Right lobe of liver (tissue), 6 donors: Measurements from ENCODE around the gene PPP1R1C. TPM values are rescaled to one million over a fixed set of nuclear protein-coding genes. Genes with fewer than 3 reads are reported as not detected.
"Not testable (repeated sequence)": the region's sequence is repeated elsewhere in the genome, so short reads cannot be mapped to it uniquely, and the experiment has no call there.

Source experiments
- ATAC-seq, 4 donors: fragments of 200-7000 bp; cut with Tn5 transposase; one replicate each; pipeline ENCODE4 v1.9.1; 2020; ENCODE audit warnings: mild to moderate bottlenecking in 4 of 4, moderate library complexity in 4 of 4
- DNase-seq, 3 donors: peaks; one replicate each; pipeline ENCODE4 v3.0.0-alpha.2; 2020
- H3K27ac ChIP-seq, 3 donors: fragments of 200-600 bp; one replicate each; pipeline ENCODE4 v1.8.0; 2022
- H3K27me3 ChIP-seq, 2 donors: fragments of 200-600 bp; one replicate each; pipeline ENCODE4 v1.8.0; 2022
- H3K36me3 ChIP-seq, 4 donors: fragments of 200-600 bp; sonication (generic) in 1 of 4; one replicate each; pipeline versions ENCODE4 v1.5.1 to v1.8.0; 2017 to 2022; ENCODE audit warnings: control low read depth in 1 of 4
- H3K4me1 ChIP-seq, 4 donors: fragments of 200-600 bp; sonication (generic) in 1 of 4; one replicate each; pipeline versions ENCODE4 v1.5.1 to v1.8.0; 2017 to 2022; ENCODE audit warnings: control low read depth in 1 of 4
- H3K4me3 ChIP-seq, 3 donors: fragments of 200-600 bp; one replicate each; pipeline ENCODE4 v1.8.0; 2022
- H3K9me3 ChIP-seq, 4 donors: fragments of 200-600 bp; sonication (generic) in 1 of 4; one replicate each; pipeline versions ENCODE4 v1.5.1 to v1.8.0; 2017 to 2022; ENCODE audit warnings: control low read depth in 1 of 4
- POLR2A ChIP-seq: fragments of 450-650 bp; IDR thresholded peaks from one replicate; pipeline ENCODE4 v1.6.1; 2017; ENCODE audit warnings: antibody characterized with exemption, mild to moderate bottlenecking
- WGBS: methylation state at CpG from one replicate; pipeline ENCODE4 v1.1.6; 2018; ENCODE audit warnings: low coverage, low lambda C conversion rate; ENCODE audit not compliant: insufficient coverage; ENCODE audit errors: missing lambda C conversion rate; 5-methylcytosine and 5-hydroxymethylcytosine counted together
- intact Hi-C, 2 donors: fragments of 100-400 bp; cut with DNase I; formaldehyde crosslinking; loops; one replicate each; pipeline versions ENCODE4 v1.11.2 to v1.14.1; 2022
- total RNA-seq, 6 experiments: library from RNA; depleted of rRNA in 2 of 6; stranded (reverse); fragments of >200 nt in 2 of 6; fragmentation: NEBNext Ultra II Directional in 3 of 6; extraction: Animal tissue kit (Norgen Biotek cat#: 25700) in 3 of 6; gene quantifications; one replicate each; pipeline versions ENCODE4 v1.1.0 to v1.2.4, GENCODE V29; 2016 to 2023
- TF ChIP-seq, protein P1 (sequence below), 4 donors: fragments of 200-600 bp in 3 of 4; fragments of 450-650 bp in 1 of 4; IDR thresholded peaks; one replicate each; pipeline versions ENCODE4 v1.5.1 to v1.8.0; 2016 to 2022; ENCODE audit warnings: antibody characterized with exemption in 4 of 4, mild to moderate bottlenecking in 2 of 4
- donor health status: DM: no; HTN: yes; CAD: no.
- donor health status: DM: no; HTN: no; CAD: no.
- donor health status: DM: no; HTN: no; CAD: no.
- donor health status: DM: no; HTN: yes; CAD: no.
- donor health status: DM: no; HTN: yes; CAD: no.

Gene PPP1R1C
- total RNA-seq, 6 experiments from 2014 or later, result 1.8 to 22.2 (median 8.8) TPM

DNA sequence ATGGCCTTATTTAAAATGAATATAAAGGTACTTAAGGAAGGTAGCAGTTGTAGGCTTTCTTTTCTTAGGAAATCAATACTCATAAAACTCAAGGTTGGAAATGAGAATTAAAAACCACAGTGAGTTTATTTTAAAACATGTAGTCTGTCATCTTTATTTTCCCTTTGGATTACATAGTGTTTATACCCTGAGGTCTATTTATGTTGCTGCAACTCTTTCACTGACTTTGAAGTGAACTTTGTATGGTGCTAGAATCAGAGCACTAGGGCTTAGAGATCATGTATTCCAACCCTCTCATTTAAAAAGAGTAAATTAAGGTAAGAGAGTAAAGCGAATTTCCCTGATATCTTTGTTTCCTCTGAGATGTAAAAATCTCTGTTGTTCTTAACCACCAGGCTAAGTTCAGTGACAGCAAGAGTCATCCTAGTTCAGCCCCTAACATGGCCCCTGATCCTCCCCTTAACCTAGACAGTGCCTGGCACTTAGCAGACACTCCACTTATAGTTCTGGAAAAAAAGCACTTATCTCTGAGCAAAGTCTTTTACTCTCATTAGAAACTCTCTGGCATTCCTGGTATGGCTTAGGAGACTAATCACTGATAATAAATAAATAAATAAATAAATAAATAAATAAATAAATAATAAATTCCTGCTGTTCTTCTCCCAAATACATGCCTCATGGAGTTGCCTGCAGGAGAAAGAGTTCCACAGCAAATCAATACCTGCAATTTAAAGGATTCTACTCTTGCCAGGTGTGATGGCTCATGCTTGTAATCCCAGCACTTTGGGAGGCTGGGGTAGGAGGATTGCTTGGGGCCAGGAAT, 33.0 kb upstream of the PPP1R1C start:
- intact Hi-C loops, result no loop called here
- Histone ChIP-seq H3K4me1 (peaks cover 0 to 3% (median 0%) of the 10 kb centered on the region in 4 donors), H3K36me3 (no peaks in the 10 kb centered on the region), H3K27ac (no peak overlapping the region), H3K9me3 (no peaks in the 10 kb centered on the region), H3K27me3 (no peaks in the 10 kb centered on the region), H3K4me3 (no peak overlapping the region)
- peak in 1 of 4 donors; percentile 33 for ATAC-seq
- WGBS, result 100% methylated on average over 1 of the region's 1 CpG
- DNase-seq, result no peak
- no peak for TF ChIP-seq POLR2A
- TF ChIP-seq, protein P1, sequence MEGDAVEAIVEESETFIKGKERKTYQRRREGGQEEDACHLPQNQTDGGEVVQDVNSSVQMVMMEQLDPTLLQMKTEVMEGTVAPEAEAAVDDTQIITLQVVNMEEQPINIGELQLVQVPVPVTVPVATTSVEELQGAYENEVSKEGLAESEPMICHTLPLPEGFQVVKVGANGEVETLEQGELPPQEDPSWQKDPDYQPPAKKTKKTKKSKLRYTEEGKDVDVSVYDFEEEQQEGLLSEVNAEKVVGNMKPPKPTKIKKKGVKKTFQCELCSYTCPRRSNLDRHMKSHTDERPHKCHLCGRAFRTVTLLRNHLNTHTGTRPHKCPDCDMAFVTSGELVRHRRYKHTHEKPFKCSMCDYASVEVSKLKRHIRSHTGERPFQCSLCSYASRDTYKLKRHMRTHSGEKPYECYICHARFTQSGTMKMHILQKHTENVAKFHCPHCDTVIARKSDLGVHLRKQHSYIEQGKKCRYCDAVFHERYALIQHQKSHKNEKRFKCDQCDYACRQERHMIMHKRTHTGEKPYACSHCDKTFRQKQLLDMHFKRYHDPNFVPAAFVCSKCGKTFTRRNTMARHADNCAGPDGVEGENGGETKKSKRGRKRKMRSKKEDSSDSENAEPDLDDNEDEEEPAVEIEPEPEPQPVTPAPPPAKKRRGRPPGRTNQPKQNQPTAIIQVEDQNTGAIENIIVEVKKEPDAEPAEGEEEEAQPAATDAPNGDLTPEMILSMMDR (IDR thresholded peaks at IDR 0.05), result no peak

DNA sequence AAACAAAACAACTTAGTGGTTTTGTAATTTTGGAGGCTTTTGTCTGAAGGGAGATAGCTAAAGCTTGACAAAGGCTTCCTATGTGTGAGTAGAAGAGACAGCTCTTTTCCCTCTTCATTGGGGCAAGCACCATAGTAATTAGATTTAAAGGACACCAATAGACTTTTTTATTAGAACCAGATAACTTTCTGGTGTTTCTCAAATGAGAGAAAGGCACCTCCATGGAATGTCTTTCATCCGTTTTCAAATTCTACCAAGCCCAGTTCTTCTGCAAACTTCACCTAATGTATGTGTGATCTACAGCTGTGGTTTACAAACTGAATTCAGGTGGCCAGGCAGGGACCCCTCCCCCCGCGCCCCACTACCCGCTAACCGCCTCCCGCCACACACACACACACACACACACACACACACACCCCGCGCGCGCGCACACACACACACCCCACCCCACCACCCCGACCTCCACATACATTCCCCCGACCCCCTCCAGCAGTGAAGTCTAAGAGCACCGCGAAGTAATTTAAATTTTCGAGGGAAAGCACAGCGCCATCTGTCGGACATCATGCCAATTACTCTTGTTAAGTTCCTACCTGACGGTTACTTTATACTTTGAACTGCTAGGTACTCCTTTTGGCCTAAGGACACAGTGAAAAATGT, 31.6 kb upstream of the PPP1R1C start:
- ATAC-seq (peak; percentile 93 to 98 (median 96)), DNase-seq (peak in 2 of 3 donors; percentile 37 to 73)
- WGBS, result 2% methylated on average over 15 of the region's 19 CpGs
- no peaks in the 10 kb centered on the region for H3K27me3 ChIP-seq
- no peaks in the 10 kb centered on the region for H3K36me3 ChIP-seq
- H3K4me3 ChIP-seq, result peak overlapping the region in 2 of 3 donors; percentile 30 to 34
- no peaks in the 10 kb centered on the region for H3K9me3 ChIP-seq
- intact Hi-C loops, result no loop called here
- peak overlapping the region in 2 of 3 donors; percentile 35 to 56 for H3K27ac ChIP-seq
- H3K4me1 ChIP-seq, result peaks cover 0 to 3% (median 0%) of the 10 kb centered on the region in 4 donors
- TF ChIP-seq POLR2A, result no peak
- TF ChIP-seq, protein P1 (IDR thresholded peaks at IDR 0.05), result peak; percentile 49 to 64 (median 56)

GRCh38 chr2:181954538-181954883, 31.1 kb upstream of the PPP1R1C start:
- peak overlapping the region in 2 of 3 donors; percentile 30 to 34 for H3K4me3 ChIP-seq
- 5% methylated on average over 4 of the region's 4 CpGs for WGBS
- no peaks in the 10 kb centered on the region for H3K9me3 ChIP-seq
- no peaks in the 10 kb centered on the region for H3K36me3 ChIP-seq
- no peak for DNase-seq
- no peaks in the 10 kb centered on the region for H3K27me3 ChIP-seq
- peak overlapping the region in 2 of 3 donors; percentile 35 to 56 for H3K27ac ChIP-seq
- peak; percentile 27 to 55 (median 52) for ATAC-seq
- TF ChIP-seq, protein P1 (IDR thresholded peaks at IDR 0.05), result peak in 1 of 4 donors; percentile 1
- TF ChIP-seq POLR2A, result no peak
- peaks cover 0 to 3% (median 0%) of the 10 kb centered on the region in 4 donors for H3K4me1 ChIP-seq
- intact Hi-C loops, result no loop called here

DNA sequence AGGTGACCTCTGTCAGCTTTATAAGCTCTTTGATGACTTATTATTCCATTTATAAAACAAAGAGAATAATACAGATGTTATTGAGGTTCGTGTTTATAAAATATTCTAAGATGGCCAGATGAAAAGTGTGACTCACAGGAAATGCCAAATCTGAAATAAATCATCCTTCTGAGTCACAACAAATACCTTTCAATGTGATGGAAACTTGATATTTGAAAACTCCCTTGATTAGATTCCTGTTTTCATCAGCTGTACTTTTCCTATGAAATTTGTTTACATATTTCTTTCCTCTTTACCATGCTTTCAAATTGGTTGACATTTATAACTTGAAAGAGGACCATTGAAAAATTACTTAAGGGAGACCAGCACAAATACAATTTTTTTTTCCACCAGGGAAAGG, 30.6 kb upstream of the PPP1R1C start:
- 47% methylated on average over 1 of the region's 1 CpG for WGBS
- no peak for DNase-seq
- TF ChIP-seq, protein P1 (IDR thresholded peaks at IDR 0.05), result no peak
- no peak for TF ChIP-seq POLR2A
- H3K9me3 ChIP-seq, result no peaks in the 10 kb centered on the region
- H3K36me3 ChIP-seq, result no peaks in the 10 kb centered on the region
- H3K27me3 ChIP-seq, result no peaks in the 10 kb centered on the region
- intact Hi-C loops, result no loop called here
- ATAC-seq, result no peak
- H3K4me1 ChIP-seq, result peaks cover 0 to 3% (median 0%) of the 10 kb centered on the region in 4 donors
- H3K27ac ChIP-seq, result peak overlapping the region in 2 of 3 donors; percentile 35 to 56
- H3K4me3 ChIP-seq, result peak overlapping the region in 2 of 3 donors; percentile 30 to 34

DNA sequence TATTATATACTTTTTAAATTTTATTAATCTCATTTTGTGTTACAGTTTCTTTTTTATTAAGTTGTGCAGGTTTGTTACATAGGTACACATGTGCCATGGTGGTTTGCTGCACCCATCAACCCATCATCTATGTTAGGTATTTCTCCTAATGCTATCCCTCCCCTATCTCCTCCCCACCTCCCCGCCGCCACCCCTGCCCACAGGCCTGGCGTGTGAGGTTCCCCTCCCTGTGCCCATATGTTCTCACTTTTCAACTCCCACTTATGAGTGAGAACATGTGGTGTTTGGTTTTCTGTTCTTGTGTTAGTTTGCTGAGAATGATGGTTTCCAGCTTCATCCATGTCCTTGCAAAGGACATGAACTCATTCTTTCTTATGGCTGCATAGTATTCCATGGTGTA, 29.8 kb upstream of the PPP1R1C start:
- H3K4me1 ChIP-seq, ATAC-seq, H3K9me3 ChIP-seq, H3K27ac ChIP-seq, H3K27me3 ChIP-seq, H3K36me3 ChIP-seq, DNase-seq, intact Hi-C loops, H3K4me3 ChIP-seq: not testable (repeated sequence)
- 100% methylated on average over 3 of the region's 3 CpGs for WGBS
